Activated T-cell treated with anti-CD3 and anti-CD28 coated beads, Interleukin-2, amount 50 U/mL, for 24 hours (primary cell): ENCODE results near the gene CELA3A.
"Not testable (repeated sequence)": the region's sequence is repeated elsewhere in the genome, so short reads cannot be mapped to it uniquely, and the experiment has no call there.

Experiments
- DNase-seq: peaks from one replicate; pipeline ENCODE4 v3.0.0-alpha.2; 2020
- H3K27ac Mint-ChIP-seq: 2 replicates; pipeline ENCODE4 v1.8.0; 2020; ENCODE audit warnings: mild to moderate bottlenecking, mixed read lengths
- H3K27me3 Mint-ChIP-seq: 2 replicates; pipeline ENCODE4 v1.8.0; 2020; ENCODE audit warnings: mixed read lengths
- H3K36me3 Mint-ChIP-seq: 2 replicates; pipeline ENCODE4 v1.8.0; 2020; ENCODE audit warnings: low read depth, mixed read lengths
- H3K4me1 Mint-ChIP-seq: 2 replicates; pipeline ENCODE4 v1.8.0; 2020; ENCODE audit warnings: low read depth, mixed read lengths
- H3K4me3 Mint-ChIP-seq: 2 replicates; pipeline ENCODE4 v1.8.0; 2020; ENCODE audit warnings: mild to moderate bottlenecking, moderate library complexity, mixed read lengths
- H3K9me3 Mint-ChIP-seq: 2 replicates; pipeline ENCODE4 v1.8.0; 2020; ENCODE audit warnings: mixed read lengths

CELA3A gene

DNA sequence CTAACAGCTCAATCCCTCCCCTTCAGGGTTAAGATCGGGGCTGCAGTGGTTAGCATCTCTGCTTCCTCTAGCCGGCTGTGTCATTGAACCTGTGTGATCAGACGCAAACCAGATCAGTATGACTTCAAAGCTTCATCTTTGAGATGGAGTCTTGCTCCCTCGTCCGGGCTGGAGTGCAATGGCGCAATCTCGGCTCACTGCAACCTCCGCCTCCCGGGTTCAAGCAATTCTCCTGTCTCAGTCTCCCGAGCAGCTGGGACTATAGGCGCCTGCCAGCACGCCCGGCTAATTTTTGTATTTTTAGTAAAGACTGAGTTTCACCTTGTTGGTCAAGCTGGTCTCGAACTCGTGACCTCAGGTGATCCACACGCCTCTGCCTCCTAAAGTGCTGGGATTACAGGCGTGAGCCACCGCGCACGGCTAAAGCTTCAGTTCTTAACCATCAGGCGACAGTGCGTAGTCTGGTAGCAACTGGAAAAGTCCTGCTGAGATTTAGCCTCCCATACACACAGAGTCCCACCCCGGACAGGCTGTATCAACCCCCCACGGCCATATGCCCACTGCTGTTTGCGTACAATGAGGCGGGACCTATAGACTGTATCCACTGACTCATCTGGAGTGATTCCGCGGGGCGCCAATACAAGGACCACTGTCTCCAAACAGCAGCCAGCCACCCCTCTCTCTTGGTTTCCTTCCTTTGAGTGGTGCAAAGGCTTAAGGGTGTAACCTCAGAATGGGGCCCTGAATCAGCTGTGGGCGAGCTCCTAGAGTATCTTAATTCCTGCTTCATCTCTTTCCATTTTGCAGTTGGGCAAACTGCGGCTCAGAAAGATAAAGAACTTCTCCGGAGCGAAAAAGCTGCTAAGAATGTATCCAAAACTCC lies 23.3 kb downstream of the CELA3A start:
- no peaks in the 10 kb centered on the region for H3K9me3 Mint-ChIP-seq
- H3K36me3 Mint-ChIP-seq, result peaks cover 15% of the 10 kb centered on the region
- H3K4me1 Mint-ChIP-seq, result peaks cover 59% of the 10 kb centered on the region
- H3K4me3 Mint-ChIP-seq, result peak overlapping the region; percentile 90
- no peaks in the 10 kb centered on the region for H3K27me3 Mint-ChIP-seq
- DNase-seq, result peak; percentile 79
- peak overlapping the region; percentile 98 for H3K27ac Mint-ChIP-seq

DNA sequence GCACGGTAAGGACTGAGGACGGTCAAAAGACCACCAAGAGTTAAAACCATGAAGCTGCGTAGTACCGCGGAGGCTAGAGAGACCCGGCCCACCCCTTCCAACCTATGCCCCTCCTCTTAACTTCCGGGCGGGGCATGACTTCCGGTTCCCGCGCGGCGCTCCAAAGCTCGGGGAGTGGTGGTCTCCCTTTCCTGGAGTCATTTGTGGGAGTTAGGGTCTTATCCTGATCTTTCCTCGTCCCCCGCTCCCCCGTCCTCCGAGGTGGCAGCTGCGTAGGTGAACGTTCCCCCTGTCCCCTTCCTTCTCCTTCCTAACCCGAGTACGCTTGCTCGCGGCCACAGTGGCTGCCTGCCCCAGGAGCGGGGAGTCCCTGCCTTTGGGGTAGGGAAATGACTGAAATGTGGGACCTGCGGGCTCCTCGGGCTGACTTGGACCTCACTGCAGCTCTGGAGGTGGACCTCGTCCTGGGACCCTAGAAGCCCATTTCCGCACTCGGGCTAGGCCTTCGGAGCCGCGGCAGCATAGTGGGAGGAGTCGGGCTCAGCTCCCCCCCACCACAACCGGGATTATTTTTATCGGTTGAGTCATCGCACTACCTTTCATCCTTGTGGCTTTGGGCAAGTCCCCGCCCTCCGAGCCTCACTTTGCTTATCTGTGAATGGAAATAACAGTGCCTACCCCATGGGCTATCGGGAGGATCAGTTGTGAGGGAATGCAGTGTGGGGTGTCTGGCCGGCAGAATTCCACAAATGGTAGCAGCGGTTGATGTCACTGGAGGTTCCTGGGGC lies 24.1 kb downstream of the CELA3A start:
- peak; percentile 89 for DNase-seq
- Mint-ChIP-seq H3K27me3 (no peaks in the 10 kb centered on the region), H3K4me1 (peaks cover 64% of the 10 kb centered on the region), H3K9me3 (no peaks in the 10 kb centered on the region), H3K36me3 (peaks cover 15% of the 10 kb centered on the region), H3K4me3 (peak overlapping the region; percentile 90), H3K27ac (peak overlapping the region; percentile 98)

DNA sequence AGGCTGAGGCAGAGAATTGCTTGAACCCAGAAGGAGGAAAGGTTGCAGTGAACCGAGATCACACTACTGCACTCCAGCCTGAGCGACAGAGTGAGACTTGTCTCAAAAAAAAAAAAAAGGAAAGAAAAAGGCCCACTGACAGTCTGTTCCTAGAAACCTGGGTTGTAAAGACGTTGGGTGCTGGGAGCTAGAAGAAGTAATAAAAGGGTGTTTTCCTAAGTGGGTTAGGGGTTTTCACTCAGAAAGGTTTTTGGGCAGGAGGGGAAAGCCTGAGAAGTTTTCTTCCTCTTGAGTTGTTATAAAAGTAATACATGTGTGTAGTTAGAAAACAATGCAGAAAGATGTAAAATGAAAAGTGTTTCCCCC lies 25.4 kb downstream of the CELA3A start:
- Mint-ChIP-seq H3K4me3 (peak overlapping the region; percentile 90), H3K4me1 (peaks cover 72% of the 10 kb centered on the region), H3K27ac (peak overlapping the region; percentile 98), H3K27me3 (no peaks in the 10 kb centered on the region), H3K9me3 (no peaks in the 10 kb centered on the region), H3K36me3 (peaks cover 15% of the 10 kb centered on the region)
- DNase-seq, result no peak

DNA sequence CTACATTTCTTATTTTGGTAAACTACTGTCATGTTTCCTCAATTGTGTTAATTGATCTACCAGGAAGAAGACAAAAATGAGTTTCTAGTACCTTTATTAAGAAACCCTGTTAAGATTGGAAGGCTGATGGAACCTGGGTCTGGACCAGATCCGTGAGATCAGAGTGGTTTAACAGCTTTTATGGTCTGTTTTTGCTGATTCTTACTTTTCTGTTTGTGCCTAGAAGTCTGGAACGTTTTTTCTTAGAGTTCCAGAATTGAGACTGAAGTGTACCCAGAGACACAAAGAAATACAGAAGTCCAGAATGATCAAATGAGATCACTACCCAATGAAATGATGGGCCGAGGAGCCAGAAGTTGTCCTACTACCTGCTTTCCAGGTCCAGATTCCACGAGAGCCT lies 28.6 kb downstream of the CELA3A start:
- H3K36me3 Mint-ChIP-seq, result peaks cover 15% of the 10 kb centered on the region
- H3K27ac Mint-ChIP-seq, result peak overlapping the region; percentile 1
- peaks cover 65% of the 10 kb centered on the region for H3K4me1 Mint-ChIP-seq
- H3K27me3 Mint-ChIP-seq, result no peaks in the 10 kb centered on the region
- DNase-seq, result no peak
- H3K4me3 Mint-ChIP-seq, result no peak overlapping the region
- no peaks in the 10 kb centered on the region for H3K9me3 Mint-ChIP-seq

DNA sequence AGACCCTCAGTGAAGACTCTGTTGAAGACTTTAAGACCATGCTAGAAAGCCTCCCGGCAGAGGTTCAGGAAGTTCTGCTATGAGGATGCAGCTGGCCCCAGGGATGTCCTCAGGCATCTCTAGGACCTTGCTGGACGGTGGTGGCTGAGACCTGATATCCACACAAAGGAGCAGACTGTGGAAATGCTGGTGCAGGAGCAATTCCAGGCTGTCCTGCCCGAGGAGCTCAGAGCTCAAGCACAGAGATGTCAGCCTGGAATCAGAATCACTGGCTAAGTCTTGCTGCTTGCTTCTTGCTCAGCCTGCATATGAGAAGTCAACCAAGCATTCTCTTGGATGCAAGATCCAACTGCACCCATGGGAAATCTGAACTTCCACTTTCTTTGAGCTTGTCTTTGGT lies 29.0 kb downstream of the CELA3A start:
- no peaks in the 10 kb centered on the region for H3K9me3 Mint-ChIP-seq
- no peak overlapping the region for H3K4me3 Mint-ChIP-seq
- DNase-seq, result no peak
- H3K27me3 Mint-ChIP-seq, result no peaks in the 10 kb centered on the region
- H3K36me3 Mint-ChIP-seq, result peaks cover 10% of the 10 kb centered on the region
- H3K27ac Mint-ChIP-seq, result no peak overlapping the region
- H3K4me1 Mint-ChIP-seq, result peaks cover 65% of the 10 kb centered on the region

DNA sequence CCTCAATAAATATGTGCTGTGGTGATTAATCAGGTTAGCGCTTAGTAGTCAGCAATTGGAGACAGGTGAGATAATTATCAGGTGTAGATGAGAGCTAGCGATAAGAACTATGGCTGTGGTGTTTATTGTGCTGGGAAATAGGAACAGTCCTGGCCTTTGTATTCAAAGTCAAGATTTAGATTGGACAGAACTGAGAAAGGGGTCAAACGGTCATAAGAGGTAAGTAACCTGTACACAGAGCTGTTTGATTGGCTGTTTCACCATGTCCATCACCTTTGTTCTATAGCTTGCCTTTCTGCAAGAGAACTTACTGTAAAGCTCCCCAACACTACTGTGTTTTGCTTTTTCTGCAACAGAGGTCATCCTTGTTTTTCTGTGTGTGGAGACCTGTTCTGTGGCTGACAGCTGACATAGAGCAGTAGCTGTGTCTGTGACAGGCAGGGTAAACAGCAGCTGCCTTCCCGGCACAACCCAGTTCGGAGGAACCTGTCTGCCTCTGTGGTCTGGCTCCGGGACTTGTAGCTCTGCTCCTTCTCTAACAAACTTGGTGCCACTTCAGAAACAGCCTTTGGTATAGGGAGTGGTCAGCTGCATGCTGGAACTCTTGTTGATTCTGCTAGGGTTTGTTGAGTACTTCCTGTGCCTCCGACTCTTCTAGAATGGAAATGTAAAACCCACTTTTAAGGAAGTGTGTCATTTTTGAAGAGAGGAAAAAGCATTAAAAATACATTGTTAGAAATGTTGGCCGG lies 29.9 kb downstream of the CELA3A start:
- Mint-ChIP-seq H3K4me3 (peak overlapping the region; percentile 53), H3K27me3 (no peaks in the 10 kb centered on the region)

DNA sequence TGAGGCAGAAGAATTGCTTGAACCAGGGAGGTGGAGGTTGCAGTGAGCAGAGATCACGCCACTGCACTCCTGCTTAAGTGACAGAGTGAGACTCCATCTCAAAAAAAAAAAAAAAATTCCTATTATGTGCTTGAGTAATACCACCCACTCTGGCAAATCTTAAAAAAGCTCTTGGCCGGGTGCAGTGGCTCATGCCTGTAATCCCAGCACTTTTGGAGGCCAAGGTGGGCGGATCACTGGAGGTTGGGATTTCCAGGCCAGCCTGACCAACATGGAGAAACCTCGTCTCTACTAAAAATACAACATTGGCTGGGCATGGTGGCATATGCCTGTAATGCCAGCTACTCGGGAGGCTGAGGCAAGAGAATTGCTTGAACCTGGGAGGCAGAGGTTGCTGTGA lies 33.4 kb downstream of the CELA3A start:
- H3K9me3 Mint-ChIP-seq, H3K27me3 Mint-ChIP-seq, H3K36me3 Mint-ChIP-seq, H3K4me3 Mint-ChIP-seq, H3K27ac Mint-ChIP-seq, DNase-seq: not testable (repeated sequence)
- H3K4me1 Mint-ChIP-seq, result peaks cover 55% of the 10 kb centered on the region

More for the DNA sequence above, 29.9 kb downstream of the CELA3A start:
- DNase-seq, result peak; percentile 53
- peaks cover 5% of the 10 kb centered on the region for H3K36me3 Mint-ChIP-seq
- no peaks in the 10 kb centered on the region for H3K9me3 Mint-ChIP-seq
- peaks cover 59% of the 10 kb centered on the region for H3K4me1 Mint-ChIP-seq
- peak overlapping the region; percentile 81 for H3K27ac Mint-ChIP-seq

DNA sequence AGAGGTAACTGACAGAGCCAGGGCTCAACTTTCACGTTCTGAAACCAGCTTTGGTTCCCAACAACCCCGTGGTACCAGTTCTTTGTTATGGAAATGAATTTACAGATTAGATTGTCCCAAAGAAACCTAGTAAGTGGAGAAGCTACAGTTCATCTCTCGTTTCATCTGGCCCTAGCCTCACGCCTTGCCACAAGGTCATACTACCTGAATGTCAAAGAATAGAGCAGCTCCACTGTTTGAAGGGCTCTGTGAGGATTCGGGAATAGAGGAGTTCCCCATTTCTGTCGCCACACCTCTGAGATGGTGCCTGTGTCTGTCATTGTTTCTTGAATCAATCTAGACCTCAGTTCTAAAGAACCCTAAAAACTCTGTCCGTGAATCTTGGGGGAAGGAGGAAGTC lies 36.1 kb downstream of the CELA3A start:
- Mint-ChIP-seq H3K36me3 (no peaks in the 10 kb centered on the region), H3K27me3 (no peaks in the 10 kb centered on the region), H3K27ac (peak overlapping the region; percentile 14), H3K4me3 (no peak overlapping the region), H3K4me1 (peaks cover 48% of the 10 kb centered on the region), H3K9me3 (no peaks in the 10 kb centered on the region)
- no peak for DNase-seq

DNA sequence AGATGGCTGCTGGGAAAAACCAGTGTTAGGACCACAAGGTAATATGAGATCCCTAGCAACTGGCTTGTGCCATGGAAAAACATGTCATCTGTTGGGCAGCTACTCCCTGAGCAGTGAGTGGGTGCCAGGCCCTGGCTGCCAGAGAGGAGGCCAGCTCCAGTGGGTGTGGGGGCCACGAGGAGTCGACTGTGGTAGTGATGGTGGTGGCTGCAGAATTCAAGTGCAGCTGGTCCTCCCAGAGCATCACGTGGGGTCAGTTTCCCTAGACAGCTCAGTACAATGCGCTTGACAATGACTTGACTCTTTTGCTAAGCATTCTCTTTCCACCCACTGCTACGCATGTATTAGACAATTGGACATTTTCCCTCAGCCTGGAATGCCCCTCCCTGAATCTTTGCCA lies 36.6 kb downstream of the CELA3A start:
- Mint-ChIP-seq H3K36me3 (no peaks in the 10 kb centered on the region), H3K27ac (no peak overlapping the region), H3K27me3 (no peaks in the 10 kb centered on the region), H3K4me1 (peaks cover 48% of the 10 kb centered on the region), H3K9me3 (no peaks in the 10 kb centered on the region), H3K4me3 (no peak overlapping the region)
- DNase-seq, result no peak

DNA sequence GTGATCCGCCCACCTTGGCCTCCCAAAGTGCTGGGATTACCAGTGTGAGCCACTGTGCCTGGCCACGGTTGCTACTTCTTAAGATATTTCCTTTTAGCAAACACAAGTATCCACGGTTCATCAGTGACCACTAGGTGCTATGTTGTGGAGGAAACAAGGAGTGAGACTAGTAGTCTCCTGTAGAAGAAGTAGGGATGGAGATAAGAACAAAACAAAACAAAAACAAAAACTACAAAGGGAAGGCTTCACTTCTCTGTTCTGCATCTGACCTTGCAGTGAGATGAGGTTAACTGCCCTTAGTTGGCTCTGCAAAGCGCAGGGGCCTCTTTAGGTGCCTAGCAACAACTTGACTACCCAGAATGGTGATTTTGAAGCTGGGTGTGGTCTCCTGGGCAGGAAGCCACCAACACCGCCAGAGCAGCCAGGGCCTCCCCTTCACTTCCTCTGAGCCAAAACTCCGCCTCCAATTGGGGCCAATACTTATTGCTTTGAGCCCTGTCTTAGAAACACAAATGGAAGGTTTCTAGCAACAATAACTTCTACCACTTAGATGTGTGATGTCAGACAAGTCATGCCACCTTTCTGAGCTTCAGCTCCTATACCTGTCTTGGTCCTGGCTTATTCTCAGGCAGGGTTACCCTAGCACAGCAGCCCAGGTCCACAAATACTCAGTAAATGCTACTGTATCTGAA lies 38.3 kb downstream of the CELA3A start:
- Mint-ChIP-seq H3K4me1 (peaks cover 54% of the 10 kb centered on the region), H3K9me3 (no peaks in the 10 kb centered on the region), H3K27me3 (no peaks in the 10 kb centered on the region), H3K36me3 (no peaks in the 10 kb centered on the region), H3K4me3 (peak overlapping the region; percentile 69), H3K27ac (peak overlapping the region; percentile 94)
- peak; percentile 80 for DNase-seq

DNA sequence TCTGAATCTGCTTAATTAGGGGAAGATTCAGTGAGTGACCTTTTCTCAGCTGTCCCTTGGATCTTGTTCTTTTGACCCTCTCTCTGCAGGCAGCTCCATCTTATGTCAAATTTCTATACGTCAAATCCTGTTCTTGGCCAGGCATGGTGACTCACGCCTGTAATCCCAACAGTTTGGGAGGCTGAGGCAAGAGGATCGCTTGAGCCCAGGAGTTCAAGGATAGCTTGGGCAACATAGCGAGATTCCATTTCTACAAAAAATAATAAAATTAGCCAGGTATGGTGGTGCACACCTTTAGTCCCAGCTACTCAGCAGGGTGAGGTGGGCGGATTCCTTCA lies 38.8 kb downstream of the CELA3A start:
- Mint-ChIP-seq H3K27me3 (no peaks in the 10 kb centered on the region), H3K27ac (peak overlapping the region; percentile 94), H3K4me3 (peak overlapping the region; percentile 69), H3K36me3 (no peaks in the 10 kb centered on the region), H3K4me1 (peaks cover 58% of the 10 kb centered on the region), H3K9me3 (peaks cover under 1% of the 10 kb centered on the region)
- no peak for DNase-seq

DNA sequence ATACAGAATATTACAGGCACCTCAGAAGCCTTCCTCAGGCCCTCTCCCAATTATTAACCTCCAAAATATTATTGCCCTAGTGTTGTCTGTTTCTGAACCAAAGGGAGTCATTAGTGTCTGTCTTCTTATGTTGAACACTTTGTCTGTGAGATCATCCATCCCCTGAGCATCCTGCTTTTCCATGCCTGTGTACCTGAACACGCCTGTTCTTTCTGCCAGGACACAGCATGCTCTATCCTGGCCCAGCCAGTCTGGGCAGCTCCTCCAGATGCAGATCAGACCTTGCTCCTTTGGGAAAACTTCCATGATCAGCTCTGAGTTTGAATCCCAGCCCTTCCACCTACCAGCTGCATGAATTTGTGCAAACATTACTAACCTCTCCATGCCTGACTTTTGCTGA lies 40.0 kb downstream of the CELA3A start:
- Mint-ChIP-seq H3K36me3 (no peaks in the 10 kb centered on the region), H3K9me3 (peaks cover 3% of the 10 kb centered on the region), H3K4me1 (peaks cover 62% of the 10 kb centered on the region), H3K27ac (peak overlapping the region; percentile 85), H3K27me3 (no peaks in the 10 kb centered on the region), H3K4me3 (no peak overlapping the region)
- DNase-seq, result no peak

DNA sequence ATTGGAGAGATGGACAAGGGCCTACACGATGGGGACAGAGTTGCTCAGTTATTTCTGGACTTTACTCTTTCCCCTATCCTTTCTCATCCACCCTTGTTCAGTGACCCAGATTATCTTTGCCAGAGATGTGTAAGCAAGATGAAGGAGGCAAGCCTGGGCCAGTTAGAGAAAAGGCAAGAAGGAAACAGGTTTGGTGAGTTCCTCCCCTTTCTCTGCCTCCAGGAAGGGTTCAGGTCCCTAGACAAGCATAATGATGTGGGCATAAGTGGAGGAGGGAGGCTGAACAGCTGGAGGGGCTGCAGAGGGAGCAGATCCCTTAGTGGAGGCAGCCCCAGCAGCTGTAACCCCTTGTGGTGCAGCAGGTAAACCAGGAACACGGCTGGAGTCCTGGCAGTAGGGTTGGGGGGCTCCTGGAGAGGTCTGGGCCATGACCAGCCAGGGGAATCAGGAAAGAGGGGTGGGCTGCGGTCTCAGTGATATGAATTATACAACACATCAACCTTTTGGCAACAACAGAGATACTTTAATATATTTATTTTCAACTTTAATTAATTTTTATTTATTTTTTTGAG lies 41.8 kb downstream of the CELA3A start:
- H3K9me3 Mint-ChIP-seq, result peaks cover 3% of the 10 kb centered on the region
- H3K4me1 Mint-ChIP-seq, result peaks cover 64% of the 10 kb centered on the region
- no peaks in the 10 kb centered on the region for H3K36me3 Mint-ChIP-seq
- H3K27me3 Mint-ChIP-seq, result no peaks in the 10 kb centered on the region
- H3K4me3 Mint-ChIP-seq, result no peak overlapping the region
- DNase-seq, result no peak
- peak overlapping the region; percentile 32 for H3K27ac Mint-ChIP-seq
